SK-N-SH treated with all-trans-retinoic acid at 6 μM for 48 hours (cell line): ENCODE results near the gene PARD3.

Source experiments
- ATAC-seq: fragments of 200-7000 bp; cut with Tn5 transposase; 3 replicates; pipeline ENCODE4 v1.9.1; 2020; ENCODE audit warnings: mild to moderate bottlenecking, moderate library complexity
- ARNTL ChIP-seq: fragments of 450-650 bp; formaldehyde crosslinking; IDR thresholded peaks from 2 replicates; pipeline ENCODE4 v1.5.0; 2020; ENCODE audit warnings: low read depth, mild to moderate bottlenecking, moderate library complexity, borderline replicate concordance
- BACH2 ChIP-seq: fragments of 250-450 bp; sonication (Bioruptor Pico); IDR thresholded peaks from 2 replicates; pipeline ENCODE4 v1.9.0; 2021; ENCODE audit warnings: mild to moderate bottlenecking, borderline replicate concordance
- CSDC2 ChIP-seq: fragments of 250-450 bp; sonication (Bioruptor Pico); IDR thresholded peaks from 2 replicates; pipeline ENCODE4 v1.5.0; 2020; ENCODE audit warnings: mild to moderate bottlenecking, moderate library complexity
- ESRRG ChIP-seq: fragments of 250-450 bp; sonication (Bioruptor Pico); IDR thresholded peaks from 2 replicates; pipeline ENCODE4 v1.6.1; 2021; ENCODE audit warnings: mild to moderate bottlenecking
- GLIS3 ChIP-seq: fragments of 250-450 bp; sonication (Bioruptor Pico); IDR thresholded peaks from 2 replicates; pipeline ENCODE4 v1.5.0; 2020; ENCODE audit warnings: mild to moderate bottlenecking, moderate library complexity
- ISL1 ChIP-seq: fragments of 250-450 bp; sonication (Bioruptor Pico); IDR thresholded peaks from 2 replicates; pipeline ENCODE4 v2.1.2; 2022; ENCODE audit warnings: mild to moderate bottlenecking, moderate library complexity
- OSR1 ChIP-seq: fragments of 250-450 bp; sonication (Bioruptor Pico); IDR thresholded peaks from 2 replicates; pipeline ENCODE4 v1.8.0; 2022; ENCODE audit warnings: moderate library complexity, mild to moderate bottlenecking, inconsistent platforms
- PPARA ChIP-seq: fragments of 250-450 bp; sonication (Bioruptor Pico); IDR thresholded peaks from 2 replicates; pipeline ENCODE4 v1.5.0; 2020; ENCODE audit warnings: mild to moderate bottlenecking, borderline replicate concordance
- RARB ChIP-seq: fragments of 250-450 bp; sonication (Bioruptor Pico); IDR thresholded peaks from 2 replicates; pipeline ENCODE4 v1.8.0; 2021; ENCODE audit warnings: mild to moderate bottlenecking, moderate library complexity
- SNAI2 ChIP-seq: fragments of 250-450 bp; sonication (Bioruptor Pico); IDR thresholded peaks from 2 replicates; pipeline ENCODE4 v1.5.0; 2020; ENCODE audit warnings: mild to moderate bottlenecking, moderate library complexity
- TOX ChIP-seq: fragments of 250-450 bp; sonication (Bioruptor Pico); IDR thresholded peaks from 2 replicates; pipeline ENCODE4 v1.8.0; 2021; ENCODE audit warnings: mild to moderate bottlenecking, moderate library complexity, borderline replicate concordance
- ZC3H10 ChIP-seq: fragments of 250-450 bp; sonication (Bioruptor Pico); IDR thresholded peaks from 2 replicates; pipeline ENCODE4 v1.5.1; 2021; ENCODE audit warnings: mild to moderate bottlenecking, moderate library complexity
- ZFP30 ChIP-seq: fragments of 450-650 bp; formaldehyde crosslinking; IDR thresholded peaks from 2 replicates; pipeline ENCODE4 v1.5.0; 2022; ENCODE audit warnings: mild to moderate bottlenecking, moderate library complexity
- ZNF70 ChIP-seq: fragments of 450-650 bp; formaldehyde crosslinking; IDR thresholded peaks from 2 replicates; pipeline ENCODE4 v1.5.0; 2020; ENCODE audit warnings: mild to moderate bottlenecking, moderate library complexity
- ZNF8 ChIP-seq: fragments of 450-650 bp; formaldehyde crosslinking; IDR thresholded peaks from 2 replicates; pipeline ENCODE4 v1.5.0; 2020; ENCODE audit warnings: mild to moderate bottlenecking, moderate library complexity
- TF ChIP-seq, protein P1 (sequence below): fragments of 250-450 bp; sonication (Bioruptor Pico); IDR thresholded peaks from 2 replicates; pipeline ENCODE4 v1.8.0; 2021; ENCODE audit warnings: low read depth, mild to moderate bottlenecking, moderate library complexity, borderline replicate concordance
- TF ChIP-seq, protein P2 (sequence below): fragments of 250-450 bp; sonication (Bioruptor Pico); IDR thresholded peaks from 2 replicates; pipeline ENCODE4 v1.8.0; 2020; ENCODE audit warnings: mild to moderate bottlenecking, moderate library complexity, borderline replicate concordance
- TF ChIP-seq, protein P3 (sequence below): fragments of 250-450 bp; sonication (Bioruptor Pico); IDR thresholded peaks from 2 replicates; pipeline ENCODE4 v1.5.1; 2020; ENCODE audit warnings: low read depth, mild to moderate bottlenecking, moderate library complexity
- TF ChIP-seq, protein P4 (sequence below): fragments of 250-450 bp; sonication (Bioruptor Pico); IDR thresholded peaks from 2 replicates; pipeline ENCODE4 v1.5.1; 2021; ENCODE audit warnings: mild to moderate bottlenecking, moderate library complexity
- TF ChIP-seq, protein P5 (sequence below): fragments of 250-450 bp; sonication (Bioruptor Pico); IDR thresholded peaks from 2 replicates; pipeline ENCODE4 v1.5.0; 2020; ENCODE audit warnings: mild to moderate bottlenecking, moderate library complexity

PARD3 gene

DNA sequence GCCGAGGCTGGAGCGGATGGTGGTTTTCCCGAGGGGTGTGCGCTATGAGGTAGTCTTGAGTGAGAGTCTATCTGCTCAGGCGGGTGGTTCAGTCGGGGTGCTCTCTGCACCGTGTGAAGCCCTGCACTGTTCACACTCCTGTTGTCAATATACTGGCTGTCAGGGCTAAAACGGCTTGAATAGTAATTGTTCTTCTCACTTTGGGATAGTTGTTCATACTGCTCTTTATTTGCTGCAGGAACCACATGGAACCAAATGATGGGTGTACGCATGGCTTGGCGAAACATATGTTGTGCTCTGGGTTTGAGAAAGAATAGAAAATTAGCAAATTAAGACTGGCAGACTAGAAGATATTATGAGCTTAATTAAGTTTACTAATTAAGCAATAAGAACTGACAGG, 432.5 kb downstream of the PARD3 start:
- TF ChIP-seq, protein P1, sequence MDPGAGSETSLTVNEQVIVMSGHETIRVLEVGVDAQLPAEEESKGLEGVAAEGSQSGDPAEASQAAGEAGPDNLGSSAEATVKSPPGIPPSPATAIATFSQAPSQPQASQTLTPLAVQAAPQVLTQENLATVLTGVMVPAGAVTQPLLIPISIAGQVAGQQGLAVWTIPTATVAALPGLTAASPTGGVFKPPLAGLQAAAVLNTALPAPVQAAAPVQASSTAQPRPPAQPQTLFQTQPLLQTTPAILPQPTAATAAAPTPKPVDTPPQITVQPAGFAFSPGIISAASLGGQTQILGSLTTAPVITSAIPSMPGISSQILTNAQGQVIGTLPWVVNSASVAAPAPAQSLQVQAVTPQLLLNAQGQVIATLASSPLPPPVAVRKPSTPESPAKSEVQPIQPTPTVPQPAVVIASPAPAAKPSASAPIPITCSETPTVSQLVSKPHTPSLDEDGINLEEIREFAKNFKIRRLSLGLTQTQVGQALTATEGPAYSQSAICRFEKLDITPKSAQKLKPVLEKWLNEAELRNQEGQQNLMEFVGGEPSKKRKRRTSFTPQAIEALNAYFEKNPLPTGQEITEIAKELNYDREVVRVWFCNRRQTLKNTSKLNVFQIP (CRISPR knock-in tag): no peak
- no peak for TF ChIP-seq RARB (CRISPR knock-in tag)
- TF ChIP-seq, protein P2, sequence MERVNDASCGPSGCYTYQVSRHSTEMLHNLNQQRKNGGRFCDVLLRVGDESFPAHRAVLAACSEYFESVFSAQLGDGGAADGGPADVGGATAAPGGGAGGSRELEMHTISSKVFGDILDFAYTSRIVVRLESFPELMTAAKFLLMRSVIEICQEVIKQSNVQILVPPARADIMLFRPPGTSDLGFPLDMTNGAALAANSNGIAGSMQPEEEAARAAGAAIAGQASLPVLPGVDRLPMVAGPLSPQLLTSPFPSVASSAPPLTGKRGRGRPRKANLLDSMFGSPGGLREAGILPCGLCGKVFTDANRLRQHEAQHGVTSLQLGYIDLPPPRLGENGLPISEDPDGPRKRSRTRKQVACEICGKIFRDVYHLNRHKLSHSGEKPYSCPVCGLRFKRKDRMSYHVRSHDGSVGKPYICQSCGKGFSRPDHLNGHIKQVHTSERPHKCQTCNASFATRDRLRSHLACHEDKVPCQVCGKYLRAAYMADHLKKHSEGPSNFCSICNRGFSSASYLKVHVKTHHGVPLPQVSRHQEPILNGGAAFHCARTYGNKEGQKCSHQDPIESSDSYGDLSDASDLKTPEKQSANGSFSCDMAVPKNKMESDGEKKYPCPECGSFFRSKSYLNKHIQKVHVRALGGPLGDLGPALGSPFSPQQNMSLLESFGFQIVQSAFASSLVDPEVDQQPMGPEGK (CRISPR knock-in tag): no peak
- TF ChIP-seq OSR1: no peak
- no peak for TF ChIP-seq ISL1 (CRISPR knock-in tag)
- no peak for TF ChIP-seq SNAI2 (CRISPR knock-in tag)
- no peak for TF ChIP-seq ZC3H10 (CRISPR knock-in tag)
- no peak for TF ChIP-seq PPARA (CRISPR knock-in tag)
- TF ChIP-seq CSDC2: no peak
- TF ChIP-seq ZNF8 (CRISPR knock-in tag): no peak
- TF ChIP-seq ZNF70 (CRISPR knock-in tag): no peak
- TF ChIP-seq BACH2 (CRISPR knock-in tag): no peak
- TF ChIP-seq, all 23 proteins: peak for 0
- ATAC-seq: no peak

DNA sequence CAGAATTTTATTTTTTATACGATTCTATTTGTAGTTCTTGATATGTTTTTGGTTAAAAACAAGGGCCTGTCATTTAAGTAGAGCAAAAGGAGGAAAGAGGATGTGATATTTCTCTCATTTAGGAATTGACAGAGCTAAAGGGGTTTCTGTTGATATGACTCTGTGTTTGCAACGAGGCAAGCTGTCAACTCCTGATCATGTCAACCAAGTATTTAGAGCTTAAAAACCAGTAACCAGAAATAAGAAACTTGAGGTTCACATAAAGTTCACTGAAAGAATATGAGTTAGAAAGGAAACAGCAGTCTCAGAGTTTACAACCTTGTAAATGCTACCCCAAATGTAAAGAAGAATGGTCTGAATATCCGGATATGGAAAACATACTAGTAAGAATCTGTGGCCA, 434.2 kb downstream of the PARD3 start:
- TF ChIP-seq PPARA (CRISPR knock-in tag) (no peak), ZNF8 (CRISPR knock-in tag) (no peak), GLIS3 (no peak), ZNF70 (CRISPR knock-in tag) (no peak), RARB (CRISPR knock-in tag) (no peak), SNAI2 (CRISPR knock-in tag) (no peak), ARNTL (no peak), BACH2 (CRISPR knock-in tag) (no peak), ZC3H10 (CRISPR knock-in tag) (no peak), TOX (CRISPR knock-in tag) (no peak), ESRRG (CRISPR knock-in tag) (no peak), ISL1 (CRISPR knock-in tag) (no peak), CSDC2 (no peak), ZFP30 (no peak), OSR1 (no peak)
- TF ChIP-seq, protein P3, sequence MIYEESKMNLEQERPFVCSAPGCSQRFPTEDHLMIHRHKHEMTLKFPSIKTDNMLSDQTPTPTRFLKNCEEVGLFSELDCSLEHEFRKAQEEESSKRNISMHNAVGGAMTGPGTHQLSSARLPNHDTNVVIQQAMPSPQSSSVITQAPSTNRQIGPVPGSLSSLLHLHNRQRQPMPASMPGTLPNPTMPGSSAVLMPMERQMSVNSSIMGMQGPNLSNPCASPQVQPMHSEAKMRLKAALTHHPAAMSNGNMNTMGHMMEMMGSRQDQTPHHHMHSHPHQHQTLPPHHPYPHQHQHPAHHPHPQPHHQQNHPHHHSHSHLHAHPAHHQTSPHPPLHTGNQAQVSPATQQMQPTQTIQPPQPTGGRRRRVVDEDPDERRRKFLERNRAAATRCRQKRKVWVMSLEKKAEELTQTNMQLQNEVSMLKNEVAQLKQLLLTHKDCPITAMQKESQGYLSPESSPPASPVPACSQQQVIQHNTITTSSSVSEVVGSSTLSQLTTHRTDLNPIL (CRISPR knock-in tag): no peak
- TF ChIP-seq, protein P1 (CRISPR knock-in tag): no peak
- TF ChIP-seq, protein P4, sequence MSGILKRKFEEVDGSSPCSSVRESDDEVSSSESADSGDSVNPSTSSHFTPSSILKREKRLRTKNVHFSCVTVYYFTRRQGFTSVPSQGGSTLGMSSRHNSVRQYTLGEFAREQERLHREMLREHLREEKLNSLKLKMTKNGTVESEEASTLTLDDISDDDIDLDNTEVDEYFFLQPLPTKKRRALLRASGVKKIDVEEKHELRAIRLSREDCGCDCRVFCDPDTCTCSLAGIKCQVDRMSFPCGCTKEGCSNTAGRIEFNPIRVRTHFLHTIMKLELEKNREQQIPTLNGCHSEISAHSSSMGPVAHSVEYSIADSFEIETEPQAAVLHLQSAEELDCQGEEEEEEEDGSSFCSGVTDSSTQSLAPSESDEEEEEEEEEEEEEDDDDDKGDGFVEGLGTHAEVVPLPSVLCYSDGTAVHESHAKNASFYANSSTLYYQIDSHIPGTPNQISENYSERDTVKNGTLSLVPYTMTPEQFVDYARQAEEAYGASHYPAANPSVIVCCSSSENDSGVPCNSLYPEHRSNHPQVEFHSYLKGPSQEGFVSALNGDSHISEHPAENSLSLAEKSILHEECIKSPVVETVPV: no peak
- TF ChIP-seq, protein P2 (CRISPR knock-in tag): no peak
- TF ChIP-seq, protein P5, sequence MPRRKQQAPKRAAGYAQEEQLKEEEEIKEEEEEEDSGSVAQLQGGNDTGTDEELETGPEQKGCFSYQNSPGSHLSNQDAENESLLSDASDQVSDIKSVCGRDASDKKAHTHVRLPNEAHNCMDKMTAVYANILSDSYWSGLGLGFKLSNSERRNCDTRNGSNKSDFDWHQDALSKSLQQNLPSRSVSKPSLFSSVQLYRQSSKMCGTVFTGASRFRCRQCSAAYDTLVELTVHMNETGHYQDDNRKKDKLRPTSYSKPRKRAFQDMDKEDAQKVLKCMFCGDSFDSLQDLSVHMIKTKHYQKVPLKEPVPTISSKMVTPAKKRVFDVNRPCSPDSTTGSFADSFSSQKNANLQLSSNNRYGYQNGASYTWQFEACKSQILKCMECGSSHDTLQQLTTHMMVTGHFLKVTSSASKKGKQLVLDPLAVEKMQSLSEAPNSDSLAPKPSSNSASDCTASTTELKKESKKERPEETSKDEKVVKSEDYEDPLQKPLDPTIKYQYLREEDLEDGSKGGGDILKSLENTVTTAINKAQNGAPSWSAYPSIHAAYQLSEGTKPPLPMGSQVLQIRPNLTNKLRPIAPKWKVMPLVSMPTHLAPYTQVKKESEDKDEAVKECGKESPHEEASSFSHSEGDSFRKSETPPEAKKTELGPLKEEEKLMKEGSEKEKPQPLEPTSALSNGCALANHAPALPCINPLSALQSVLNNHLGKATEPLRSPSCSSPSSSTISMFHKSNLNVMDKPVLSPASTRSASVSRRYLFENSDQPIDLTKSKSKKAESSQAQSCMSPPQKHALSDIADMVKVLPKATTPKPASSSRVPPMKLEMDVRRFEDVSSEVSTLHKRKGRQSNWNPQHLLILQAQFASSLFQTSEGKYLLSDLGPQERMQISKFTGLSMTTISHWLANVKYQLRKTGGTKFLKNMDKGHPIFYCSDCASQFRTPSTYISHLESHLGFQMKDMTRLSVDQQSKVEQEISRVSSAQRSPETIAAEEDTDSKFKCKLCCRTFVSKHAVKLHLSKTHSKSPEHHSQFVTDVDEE (CRISPR knock-in tag): no peak
- no peak for ATAC-seq
